GM18511 (cell line): Measurements from ENCODE around the gene SKP2.
"Not testable (repeated sequence)": the region's sequence is repeated elsewhere in the genome, so short reads cannot be mapped to it uniquely, and the experiment has no call there.

ENCODE experiments used
- ATAC-seq: cut with Tn5 transposase; IDR thresholded peaks from one replicate; pipeline ENCODE4 v1.9.1; 2021; ENCODE audit warnings: mild to moderate bottlenecking, moderate library complexity; ENCODE audit not compliant: unreplicated experiment

Gene SKP2

GRCh38 chr5:36151434-36152323, at the start of gene SKP2, which contains the start of gene LMBRD2:
Gene SKP2, plus strand, starts transcription at chr5:36152111. Its CDS starts 152 bp downstream, at chr5:36152263.
Gene LMBRD2, minus strand, starts transcription at chr5:36151887. Its CDS starts 8,538 bp downstream, at chr5:36143349.
- ATAC-seq: peak; percentile 97

GRCh38 chr5:36105819-36106218, 46.1 kb upstream of the SKP2 start:
- ATAC-seq: no peak

- ATAC-seq: no peak
These were observed 43.0 kb upstream of the SKP2 start for GRCh38 chr5:36108758-36109460.

- no peak for ATAC-seq
These were observed 40.7 kb upstream of the SKP2 start for GRCh38 chr5:36111238-36111637.

- ATAC-seq: no peak
These were observed 26.0 kb upstream of the SKP2 start for GRCh38 chr5:36125868-36126267.

GRCh38 chr5:36128795-36129194, 23.1 kb upstream of the SKP2 start:
- ATAC-seq: no peak

GRCh38 chr5:36129666-36130065, 22.2 kb upstream of the SKP2 start:
- ATAC-seq: not testable (repeated sequence)

GRCh38 chr5:36133009-36133408, 18.9 kb upstream of the SKP2 start:
- ATAC-seq: not testable (repeated sequence)

GRCh38 chr5:36135988-36136387, 15.9 kb upstream of the SKP2 start:
- no peak for ATAC-seq

GRCh38 chr5:36136581-36136980, 15.3 kb upstream of the SKP2 start:
- no peak for ATAC-seq

GRCh38 chr5:36138900-36139683, 12.8 kb upstream of the SKP2 start:
- no peak for ATAC-seq

- no peak for ATAC-seq
These were observed 6.6 kb upstream of the SKP2 start for GRCh38 chr5:36145311-36145710.

- no peak for ATAC-seq
These were observed 5.5 kb upstream of the SKP2 start for GRCh38 chr5:36146390-36146789.

GRCh38 chr5:36147681-36148080, 4.2 kb upstream of the SKP2 start:
- ATAC-seq: no peak

GRCh38 chr5:36150676-36151433, 1.1 kb upstream of the SKP2 start:
- peak; percentile 47 for ATAC-seq

GRCh38 chr5:36152324-36153297, 700 bp downstream of the SKP2 start:
- peak; percentile 1 for ATAC-seq

GRCh38 chr5:36153298-36153677, 1.4 kb downstream of the SKP2 start:
- no peak for ATAC-seq

- ATAC-seq: no peak
These were observed 1.8 kb downstream of the SKP2 start for GRCh38 chr5:36153726-36154125.

GRCh38 chr5:36155291-36155690, 3.4 kb downstream of the SKP2 start:
- ATAC-seq: no peak
